NCI-H2171 (cell line): Measurements from ENCODE around the gene MDH2.
"Not testable (repeated sequence)": the region's sequence is repeated elsewhere in the genome, so short reads cannot be mapped to it uniquely, and the experiment has no call there.

Source experiments
- DNase-seq: peaks from one replicate; lab custom pipeline; 2025; lab: John Stamatoyannopoulos, UW

The MDH2 gene

GRCh38 chr7:76047811-76048667 is at the start of gene MDH2, which contains the start of gene STYXL1:
MDH2 (plus strand) TSS chr7:76048106; CDS start chr7:76048161, 55 bp downstream.
STYXL1 (minus strand) TSS chr7:76048000; CDS start chr7:76030523, 17,477 bp downstream.
- DNase-seq = peak; percentile 89

GRCh38 chr7:76000566-76000965 is 47.3 kb upstream of the MDH2 start:
- no peak for DNase-seq

- DNase-seq = no peak
These were observed 45.8 kb upstream of the MDH2 start for GRCh38 chr7:76002139-76002538.

DNA sequence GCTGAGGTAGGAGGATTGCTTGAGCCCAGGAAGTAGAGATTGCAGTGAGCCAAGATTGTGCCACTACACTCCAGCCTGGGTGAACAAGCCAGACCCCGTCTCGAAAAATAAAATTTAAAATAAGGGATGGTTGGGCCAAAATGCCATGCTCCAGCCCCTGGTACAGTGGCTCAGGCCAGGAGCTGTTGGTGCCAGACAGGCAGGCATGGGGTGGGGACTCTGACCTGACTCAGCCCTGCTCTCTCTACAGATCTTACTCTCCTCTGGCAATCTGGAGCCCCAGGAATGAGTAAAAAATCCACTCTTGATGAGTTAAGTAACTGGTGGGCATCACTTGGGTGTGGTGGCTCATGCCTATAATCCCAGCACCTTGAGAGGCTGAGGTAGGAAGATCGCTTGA is 45.1 kb upstream of the MDH2 start:
- no peak for DNase-seq

- no peak for DNase-seq
These were observed 44.6 kb upstream of the MDH2 start for GRCh38 chr7:76003351-76003750.

DNA sequence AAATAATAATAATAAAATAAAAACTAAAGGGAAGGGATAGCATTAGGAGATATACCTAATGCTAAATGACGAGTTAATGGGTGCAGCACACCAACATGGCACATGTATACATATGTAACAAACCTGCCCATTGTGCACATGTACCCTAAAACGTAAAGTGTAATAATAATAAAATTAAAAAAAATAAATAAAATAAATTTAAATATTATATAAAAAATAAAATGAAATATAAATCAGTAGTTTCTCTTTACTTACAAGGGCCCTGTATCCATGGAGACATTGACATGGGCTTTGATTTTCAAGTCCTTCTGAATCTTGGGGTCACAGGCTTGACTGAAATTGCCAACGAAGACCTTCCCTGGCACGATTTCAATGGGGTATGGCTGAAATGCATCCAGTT is 42.9 kb upstream of the MDH2 start:
- not testable (repeated sequence) for DNase-seq

- no peak for DNase-seq
These were observed 39.7 kb upstream of the MDH2 start for GRCh38 chr7:76008156-76008687.

GRCh38 chr7:76009672-76010600 is 38.0 kb upstream of the MDH2 start:
- no peak for DNase-seq

GRCh38 chr7:76011442-76011861 is 36.5 kb upstream of the MDH2 start:
- peak; percentile 54 for DNase-seq

DNA sequence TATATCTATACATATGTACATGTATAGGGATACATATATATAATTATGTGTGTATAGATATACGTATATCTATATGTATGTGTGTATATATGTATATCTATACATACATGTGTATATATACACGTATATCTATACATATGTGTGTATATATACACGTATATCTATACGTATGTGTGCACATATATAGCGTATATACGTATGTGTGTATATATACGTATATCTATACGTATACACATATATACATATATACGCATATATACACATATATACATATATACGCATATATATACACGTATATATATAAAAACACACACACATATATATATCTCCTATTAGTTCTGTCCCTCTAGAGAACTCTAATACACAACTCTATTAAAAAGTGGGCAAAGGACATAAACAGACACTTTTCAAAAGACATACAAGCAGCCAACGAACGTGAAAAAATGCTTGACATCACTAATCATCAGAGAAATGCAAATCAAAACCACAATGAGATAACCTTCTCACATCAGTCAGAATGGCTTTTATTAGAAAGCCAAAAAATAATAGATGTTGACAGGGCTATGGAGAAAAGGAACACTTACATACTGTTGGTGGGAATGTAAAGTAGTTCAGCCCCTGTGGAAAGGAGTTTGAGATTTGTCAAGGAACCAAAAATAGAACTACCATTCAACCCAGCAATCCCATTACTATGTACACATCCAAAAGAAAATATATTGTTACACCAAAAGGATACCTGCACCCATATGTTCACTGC is 31.5 kb upstream of the MDH2 start:
- no peak for DNase-seq

DNA sequence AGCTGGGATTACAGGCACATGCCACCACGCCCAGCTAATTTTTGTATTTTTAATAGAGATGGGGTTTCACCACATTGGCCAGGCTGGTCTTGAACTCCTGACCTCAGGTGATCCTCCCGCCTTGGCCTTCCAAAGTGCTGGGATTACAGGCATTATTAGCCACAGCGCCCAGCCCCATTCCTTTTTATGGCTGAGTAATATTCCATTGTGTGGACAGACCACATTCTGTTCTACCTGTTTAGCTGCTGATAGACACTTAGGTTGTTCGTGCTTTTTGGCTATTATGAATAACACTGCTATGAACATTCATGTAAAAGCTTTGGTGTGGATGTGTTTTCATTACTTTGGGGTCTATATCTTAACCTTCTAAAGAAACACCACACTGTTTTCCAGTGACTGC is 29.4 kb upstream of the MDH2 start:
- not testable (repeated sequence) for DNase-seq

DNA sequence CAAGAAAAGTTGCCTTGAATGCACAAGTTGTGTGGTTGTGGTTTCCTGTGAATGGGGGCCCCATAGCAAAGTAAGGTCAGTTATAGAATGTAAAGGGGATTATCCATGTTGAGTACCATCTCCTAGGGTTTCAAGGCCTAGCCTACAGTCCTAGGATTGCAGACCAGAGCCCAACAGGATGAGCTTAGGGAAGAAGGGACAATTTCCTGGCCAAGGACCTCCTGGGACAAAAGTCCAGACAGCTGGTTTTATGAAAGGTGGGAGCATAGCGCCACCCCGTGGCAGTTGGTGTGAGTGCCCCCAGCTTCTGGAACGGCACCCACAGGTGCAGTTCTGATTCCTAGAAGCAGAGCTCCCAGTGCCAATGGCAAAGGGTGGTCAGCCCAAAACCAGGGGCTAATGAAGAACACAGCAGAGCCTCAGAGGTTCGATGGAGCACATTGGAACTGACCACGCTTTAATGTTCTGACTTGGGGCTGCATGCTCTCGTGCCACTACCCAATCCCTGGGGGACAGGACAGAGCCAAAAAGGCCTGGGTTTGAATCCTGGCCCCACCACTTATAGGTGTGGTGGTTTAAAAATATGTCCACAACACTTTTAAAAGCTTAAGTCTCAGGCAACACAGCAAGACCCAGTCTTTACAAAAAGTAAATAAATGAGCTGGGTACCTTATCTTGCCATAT is 27.7 kb upstream of the MDH2 start:
- DNase-seq = peak; percentile 40

DNA sequence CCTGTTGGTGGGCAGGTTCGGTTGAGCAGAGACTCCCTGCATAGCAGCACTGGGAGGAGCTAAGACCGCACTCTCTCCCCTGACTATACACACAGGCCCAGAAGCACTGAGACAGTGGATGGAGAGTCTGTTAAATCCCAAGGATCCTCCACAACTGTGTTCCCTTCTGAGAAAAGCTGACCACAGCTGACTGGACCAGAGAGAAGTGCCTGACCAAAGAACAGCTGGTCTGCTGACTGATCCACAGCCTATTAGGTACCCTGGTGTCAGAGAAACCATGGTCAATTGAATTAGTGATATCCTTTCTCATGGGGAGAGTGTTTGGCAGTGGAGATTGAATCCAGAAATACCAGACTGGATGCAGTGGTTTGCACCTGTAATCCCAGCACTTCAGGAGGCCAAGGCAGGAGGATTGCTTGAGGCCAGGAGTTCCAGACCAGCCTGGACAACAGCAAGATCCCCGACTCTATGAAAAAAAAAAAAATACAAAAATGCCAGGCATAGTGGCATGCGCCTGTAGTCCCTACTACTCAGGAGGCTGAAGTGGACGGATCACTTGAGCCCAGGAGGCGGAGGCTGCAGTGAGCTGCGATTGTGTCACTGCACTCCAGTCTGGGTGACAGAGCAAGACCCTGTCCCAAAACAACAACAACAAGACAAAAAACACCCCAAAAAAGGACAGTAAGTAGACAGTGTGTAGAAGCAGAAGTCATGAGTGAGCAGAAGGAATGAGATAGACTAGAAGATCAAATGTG is 25.7 kb upstream of the MDH2 start:
- DNase-seq = no peak

- DNase-seq = no peak
These were observed 24.9 kb upstream of the MDH2 start for GRCh38 chr7:76023002-76023401.

DNA sequence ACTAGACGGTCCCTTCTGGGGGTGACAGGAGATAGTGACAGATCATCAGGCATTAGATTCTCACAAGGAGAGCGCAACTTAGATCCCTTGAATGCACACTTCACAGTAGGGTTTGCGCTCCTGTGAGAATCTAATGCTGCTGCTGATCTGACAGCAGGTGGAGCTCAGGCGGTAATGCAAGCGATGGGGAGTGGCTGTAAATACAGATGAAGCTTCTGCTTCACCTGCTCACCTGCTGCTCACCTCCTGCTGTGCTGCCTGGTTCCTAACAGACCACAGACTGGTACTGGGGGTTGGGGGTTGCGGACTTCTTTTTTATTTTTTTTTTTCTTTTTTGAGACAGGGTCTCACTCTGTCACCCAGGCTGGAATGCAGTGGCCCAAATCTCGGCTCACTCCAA is 18.2 kb upstream of the MDH2 start:
- not testable (repeated sequence) for DNase-seq

GRCh38 chr7:76031964-76032363 is 15.9 kb upstream of the MDH2 start:
- no peak for DNase-seq

GRCh38 chr7:76037310-76037709 is 10.6 kb upstream of the MDH2 start:
- DNase-seq = no peak

GRCh38 chr7:76040126-76040525 is 7.8 kb upstream of the MDH2 start:
- no peak for DNase-seq

GRCh38 chr7:76044375-76044865 is 3.5 kb upstream of the MDH2 start:
- no peak for DNase-seq

DNA sequence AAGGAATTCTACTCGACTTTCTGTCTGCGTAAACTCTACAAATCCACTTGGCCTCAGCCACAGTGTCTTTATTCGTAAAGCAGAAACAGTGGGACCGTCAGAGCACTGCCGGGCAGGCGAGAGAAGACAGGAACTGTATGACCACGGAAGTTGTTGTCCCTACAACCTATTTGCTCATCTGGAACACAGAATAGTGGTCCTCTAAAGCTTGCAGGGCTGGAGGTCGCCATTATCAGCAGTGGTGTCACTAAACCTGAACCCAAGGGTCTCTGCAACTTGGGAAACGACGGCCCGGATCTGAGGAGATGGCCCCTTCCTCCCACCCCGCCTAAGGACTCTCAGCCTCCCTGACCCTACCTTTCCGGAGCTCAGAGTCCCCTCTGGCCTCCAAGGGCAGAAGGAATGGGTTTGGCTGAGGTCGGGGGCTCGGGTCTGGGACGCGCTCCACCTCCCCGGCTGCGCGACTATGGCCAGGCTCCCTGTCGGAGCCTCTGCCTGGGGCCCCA is 548 bp upstream of the MDH2 start:
- no peak for DNase-seq
